Left forelimb (tissue), 1 donor: ENCODE results near the gene AP5B1.

Source experiments
- DNase-seq: peaks from one replicate; pipeline ENCODE4 v3.0.0-alpha.2; 2018; ENCODE audit warnings: low spot score

AP5B1 gene

DNA sequence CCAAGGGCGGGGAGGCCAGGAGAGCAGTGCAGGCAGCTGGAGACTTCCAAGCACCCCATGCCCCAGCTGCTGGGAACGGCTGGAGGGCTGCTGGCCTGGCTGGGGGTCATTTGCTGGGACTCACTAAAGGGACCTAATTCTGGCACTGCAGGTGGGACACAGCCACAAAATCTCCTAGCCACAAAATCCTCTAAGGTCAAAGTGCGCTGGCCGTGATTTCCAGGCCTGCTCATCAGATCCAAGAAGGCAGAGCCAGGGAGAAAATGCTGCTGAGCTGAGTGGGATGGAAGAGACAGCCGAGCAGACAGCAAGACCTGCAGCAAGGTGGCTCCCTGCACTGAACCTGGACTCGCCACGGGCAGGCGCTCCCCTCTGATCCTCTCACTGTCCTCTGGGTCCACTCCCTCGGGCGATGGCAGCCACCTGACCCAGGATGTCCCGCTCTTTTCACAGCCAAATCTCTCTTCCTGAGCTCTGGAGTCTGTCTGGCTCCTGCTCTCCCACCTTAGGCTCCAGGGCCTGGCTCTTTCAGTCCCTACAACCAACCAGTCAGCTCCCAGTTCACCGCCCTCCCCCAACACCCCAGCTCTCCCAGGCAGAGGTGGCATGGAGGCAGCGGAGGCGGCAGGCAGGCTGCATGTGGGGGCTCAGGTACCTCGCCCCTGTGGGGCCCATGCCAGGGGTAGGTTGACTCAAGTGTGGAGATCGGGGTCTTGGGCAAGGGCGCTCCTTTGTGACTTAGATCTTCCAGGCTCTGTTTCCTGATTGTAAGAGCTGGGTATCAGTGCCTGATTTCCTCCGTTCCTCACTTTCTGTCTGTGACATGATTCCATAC is 20.6 kb upstream of the AP5B1 start:
- no peak for DNase-seq

DNA sequence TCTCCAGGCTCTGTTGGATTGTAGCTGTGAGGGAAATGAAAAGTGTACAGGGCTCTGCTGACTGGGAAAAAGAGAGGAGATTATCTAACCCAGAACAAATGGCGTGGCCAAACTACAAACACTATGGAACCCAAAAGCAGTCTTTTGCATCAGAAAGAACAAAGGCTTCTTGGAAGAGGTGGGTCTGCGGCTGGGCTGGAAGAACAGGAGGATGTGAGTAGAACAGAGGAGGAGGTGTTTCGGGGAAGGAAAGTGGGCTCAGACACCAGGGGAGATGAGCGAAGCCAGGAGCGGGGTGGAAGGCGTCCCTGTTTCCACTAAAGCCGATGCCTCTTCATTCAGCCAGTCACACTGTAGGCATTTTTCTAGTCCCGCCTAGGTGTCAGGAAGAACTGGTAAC is 18.1 kb upstream of the AP5B1 start:
- DNase-seq, result no peak

DNA sequence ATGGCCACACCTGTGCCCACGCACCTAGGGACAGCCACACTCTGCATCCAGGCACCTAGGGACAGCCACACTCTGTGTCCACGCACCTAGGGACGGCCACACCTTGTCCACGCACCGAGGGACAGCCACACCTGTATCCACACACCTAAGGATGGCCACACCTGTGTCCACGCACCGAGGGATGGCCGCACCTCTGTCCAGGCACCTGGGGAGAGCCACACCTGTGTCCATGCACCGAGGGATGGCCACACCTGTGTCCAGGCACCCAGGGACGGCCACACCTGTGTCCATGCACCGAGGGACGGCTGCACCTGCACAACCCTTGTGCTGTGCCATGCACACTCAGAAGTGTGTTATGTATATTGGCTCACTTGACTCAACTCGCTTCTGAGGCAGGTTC is 16.9 kb upstream of the AP5B1 start:
- DNase-seq, result no peak

DNA sequence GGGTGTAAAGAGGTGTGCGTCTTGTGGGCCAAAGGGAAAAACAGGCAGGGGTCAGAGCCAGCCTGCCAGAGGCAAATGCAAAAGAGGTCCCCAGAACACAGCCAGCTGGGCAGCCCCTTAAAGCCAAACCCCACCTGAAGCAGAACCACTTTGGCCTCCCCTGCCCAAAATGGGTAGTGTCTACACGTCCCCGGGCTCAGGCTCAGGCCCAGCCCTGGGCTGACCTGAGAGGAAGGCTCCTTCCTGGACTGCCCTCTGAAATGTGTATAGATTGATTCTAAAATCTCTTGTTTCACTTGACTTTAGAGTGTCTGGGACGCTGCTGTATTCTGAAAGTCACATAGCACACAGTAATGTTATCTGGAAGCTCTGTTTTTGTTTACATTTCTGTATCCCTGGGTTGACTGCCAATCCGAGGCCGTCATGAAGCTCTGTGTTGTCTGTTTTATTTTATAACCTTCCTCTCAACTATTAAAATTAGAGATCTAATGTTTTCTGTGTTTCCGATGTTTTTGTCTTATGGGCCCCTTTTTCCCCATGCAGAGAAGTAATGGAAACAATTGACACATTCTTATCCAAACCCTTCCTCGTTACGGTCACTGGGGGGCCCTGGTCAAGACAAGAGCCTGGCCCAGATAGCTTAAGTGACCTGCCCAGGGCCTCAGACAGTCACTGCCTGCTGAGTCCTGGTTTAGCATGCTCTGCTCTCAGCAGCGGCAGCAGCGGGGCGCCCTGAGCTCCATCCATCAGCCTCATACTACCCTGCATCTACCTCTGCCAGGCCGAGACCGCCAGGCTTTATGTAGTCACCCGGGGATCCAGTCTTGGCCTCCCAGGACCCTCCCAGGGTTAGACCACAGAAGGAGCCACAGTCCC is 16.2 kb upstream of the AP5B1 start:
- no peak for DNase-seq

DNA sequence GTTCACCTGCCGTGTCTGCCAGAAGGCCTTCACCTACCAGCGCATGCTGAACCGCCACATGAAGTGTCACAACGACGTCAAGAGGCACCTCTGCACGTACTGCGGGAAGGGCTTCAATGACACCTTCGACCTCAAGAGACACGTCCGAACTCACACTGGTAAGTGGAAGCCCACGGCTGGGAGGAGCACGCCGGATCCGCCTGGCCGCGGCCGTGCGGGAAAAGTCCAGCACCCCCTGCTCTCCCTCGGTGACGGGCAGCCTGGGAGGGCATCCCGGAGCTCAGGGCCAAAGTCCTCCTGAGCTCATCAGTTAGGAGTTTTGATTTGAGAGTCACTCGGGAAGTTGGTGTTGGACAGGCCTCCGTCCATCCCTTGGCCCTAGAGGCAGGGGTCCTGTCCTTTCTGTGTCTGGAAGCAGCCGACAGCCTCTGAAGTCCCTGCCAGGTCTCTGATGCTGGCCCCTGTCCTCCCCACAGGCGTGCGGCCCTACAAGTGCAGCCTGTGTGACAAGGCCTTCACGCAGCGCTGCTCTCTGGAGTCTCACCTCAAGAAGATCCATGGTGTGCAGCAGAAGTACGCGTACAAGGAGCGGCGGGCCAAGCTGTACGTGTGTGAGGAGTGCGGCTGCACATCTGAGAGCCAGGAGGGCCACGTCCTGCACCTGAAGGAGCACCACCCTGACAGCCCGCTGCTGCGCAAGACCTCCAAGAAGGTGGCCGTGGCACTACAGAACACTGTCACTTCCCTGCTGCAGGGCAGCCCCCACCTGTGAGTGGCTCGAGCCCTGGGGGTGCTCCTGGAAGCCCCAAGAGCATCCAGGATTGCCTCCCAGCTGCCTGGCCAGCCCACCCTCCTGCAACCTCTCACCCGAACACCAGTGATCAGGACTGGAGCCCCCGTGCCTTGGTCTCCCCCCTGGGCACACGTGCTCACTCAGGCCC is 14.1 kb upstream of the AP5B1 start:
- DNase-seq, result no peak

DNA sequence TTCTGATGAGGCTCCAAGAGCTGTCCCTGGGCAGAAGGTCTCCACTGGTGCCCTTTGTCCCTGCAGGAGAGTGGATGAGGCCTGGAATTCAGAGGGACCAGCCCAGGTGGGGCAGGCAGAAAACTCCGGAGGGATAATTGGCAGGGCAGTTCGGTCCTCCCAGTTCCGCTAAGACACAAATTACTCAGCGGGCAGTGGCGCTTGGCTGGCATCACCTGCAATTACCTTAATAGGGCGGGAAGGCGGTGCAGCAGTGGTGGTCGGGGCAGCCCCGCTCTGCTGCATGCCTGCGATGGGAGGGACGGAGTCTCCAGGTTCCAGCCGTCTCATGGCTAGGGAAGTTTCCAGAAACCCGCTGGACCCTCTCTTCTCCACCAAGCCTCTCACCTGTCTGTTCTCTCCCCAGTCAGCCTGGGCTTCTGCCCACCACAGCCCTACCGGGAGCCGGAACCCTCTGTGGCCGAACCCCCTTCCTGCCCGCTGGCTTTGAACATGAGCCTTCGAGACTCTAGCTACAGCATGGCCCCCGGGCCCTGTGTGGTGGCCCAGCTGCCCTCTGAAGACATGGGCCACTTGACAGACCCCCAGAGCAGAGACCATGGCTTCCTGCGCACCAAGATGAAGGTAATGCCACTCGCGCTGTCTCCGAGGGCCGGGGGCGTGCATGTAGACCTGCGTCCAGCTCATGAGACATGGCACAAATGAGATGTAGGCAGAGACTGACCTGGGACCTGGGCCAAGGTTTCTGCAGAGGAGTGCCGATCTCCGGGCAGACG is 13.0 kb upstream of the AP5B1 start:
- DNase-seq, result no peak

DNA sequence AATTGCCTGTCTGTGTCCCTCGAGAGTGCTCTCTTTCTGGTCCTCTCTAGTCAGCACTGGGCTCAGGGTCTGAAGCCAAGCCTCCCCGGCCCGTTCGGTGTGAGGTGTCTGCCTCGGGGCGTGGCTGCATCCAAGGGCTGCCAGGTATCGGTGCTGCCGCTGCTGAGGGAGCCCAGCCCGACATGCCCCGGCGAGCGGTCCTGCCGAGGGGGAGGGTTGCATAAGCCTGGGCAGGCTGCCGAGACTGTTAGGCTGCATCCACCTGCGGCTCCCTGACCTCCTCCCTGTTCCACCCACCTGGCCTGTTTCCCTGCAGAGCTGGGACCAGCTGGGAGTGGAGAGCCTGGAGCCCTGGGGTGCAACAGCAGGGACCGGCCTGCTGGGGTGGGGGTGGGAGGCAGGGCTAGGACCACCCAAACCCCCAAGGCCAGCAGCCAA is 12.4 kb upstream of the AP5B1 start:
- DNase-seq, result no peak

DNA sequence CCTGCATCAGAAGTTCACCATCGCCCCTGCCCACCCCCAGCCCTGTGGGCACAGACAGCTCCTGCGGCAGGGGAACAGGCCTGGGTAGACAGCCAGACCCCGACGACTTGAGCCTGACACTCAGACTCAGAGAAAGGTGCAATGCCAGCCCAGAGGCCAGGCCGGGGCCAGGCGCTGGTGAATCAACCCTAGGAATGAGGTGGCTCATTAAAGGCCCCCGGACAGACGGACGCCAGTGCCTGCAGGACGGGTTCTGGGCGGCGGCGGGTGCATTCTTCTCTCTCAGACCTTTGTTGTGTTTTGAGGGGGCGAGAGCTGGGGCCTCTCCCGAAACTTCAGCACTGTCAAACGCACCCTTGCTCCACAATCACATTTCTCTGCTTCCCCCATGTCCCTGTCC is 11.7 kb upstream of the AP5B1 start:
- no peak for DNase-seq

DNA sequence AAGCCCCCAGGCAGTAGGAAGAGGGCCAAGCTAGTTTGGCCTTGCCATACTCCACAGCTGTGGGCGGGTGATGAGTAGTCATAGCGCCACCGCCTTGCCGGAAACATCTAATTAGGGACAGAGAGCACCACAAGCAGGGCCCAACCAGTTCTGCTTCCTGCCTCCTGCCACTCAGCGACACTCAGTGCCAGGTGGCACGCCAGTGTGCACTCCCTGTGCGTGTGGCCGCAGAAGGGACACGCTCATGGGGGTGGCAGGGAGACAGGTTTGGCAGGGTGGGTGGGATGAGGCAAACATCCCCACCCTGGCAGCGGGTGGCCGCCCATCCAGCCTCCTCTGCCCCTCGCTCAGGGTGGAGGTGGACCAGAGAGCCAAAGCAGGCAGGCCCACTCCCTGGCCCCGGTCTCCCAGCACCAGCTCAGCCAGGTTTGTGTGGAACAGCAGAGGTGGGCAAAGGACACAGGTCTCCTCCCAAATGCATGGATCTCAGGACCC is 11.0 kb upstream of the AP5B1 start:
- DNase-seq, result no peak

DNA sequence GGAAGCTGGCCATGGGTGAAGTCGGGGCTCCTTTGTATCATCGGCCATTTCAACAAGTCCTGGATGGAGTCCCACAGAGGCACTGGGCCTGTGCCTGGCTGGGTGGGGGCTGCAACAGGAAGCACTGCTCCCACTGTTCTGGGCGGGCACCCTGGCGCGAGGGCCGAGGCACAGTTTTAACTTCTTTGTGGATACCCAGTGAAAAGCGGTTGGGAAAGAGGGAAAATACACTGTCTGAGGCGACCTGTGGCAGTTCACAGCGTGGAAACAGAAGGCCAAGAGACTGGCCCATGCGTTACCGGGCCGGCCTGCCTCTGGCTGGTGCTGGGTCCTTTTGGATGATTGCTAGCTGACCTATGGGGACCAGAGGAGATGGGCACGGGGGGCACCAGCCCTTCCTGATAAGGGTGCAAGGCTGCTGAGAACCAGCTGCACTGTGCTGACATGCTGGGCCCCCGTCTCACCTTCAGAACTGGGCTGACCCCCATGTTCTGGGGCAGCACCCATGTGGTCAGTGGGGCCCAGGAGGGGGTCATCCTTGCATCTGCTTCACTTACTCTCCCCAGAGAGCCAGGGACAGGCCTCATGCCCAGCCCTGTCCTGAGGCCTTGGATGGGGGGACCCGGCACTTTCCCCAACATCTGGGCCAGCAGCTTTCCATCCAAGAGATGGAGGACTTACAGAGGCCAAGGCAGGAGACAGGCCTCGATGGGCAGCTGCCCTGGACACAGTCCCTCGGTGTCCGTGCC is 10.3 kb upstream of the AP5B1 start:
- no peak for DNase-seq

DNA sequence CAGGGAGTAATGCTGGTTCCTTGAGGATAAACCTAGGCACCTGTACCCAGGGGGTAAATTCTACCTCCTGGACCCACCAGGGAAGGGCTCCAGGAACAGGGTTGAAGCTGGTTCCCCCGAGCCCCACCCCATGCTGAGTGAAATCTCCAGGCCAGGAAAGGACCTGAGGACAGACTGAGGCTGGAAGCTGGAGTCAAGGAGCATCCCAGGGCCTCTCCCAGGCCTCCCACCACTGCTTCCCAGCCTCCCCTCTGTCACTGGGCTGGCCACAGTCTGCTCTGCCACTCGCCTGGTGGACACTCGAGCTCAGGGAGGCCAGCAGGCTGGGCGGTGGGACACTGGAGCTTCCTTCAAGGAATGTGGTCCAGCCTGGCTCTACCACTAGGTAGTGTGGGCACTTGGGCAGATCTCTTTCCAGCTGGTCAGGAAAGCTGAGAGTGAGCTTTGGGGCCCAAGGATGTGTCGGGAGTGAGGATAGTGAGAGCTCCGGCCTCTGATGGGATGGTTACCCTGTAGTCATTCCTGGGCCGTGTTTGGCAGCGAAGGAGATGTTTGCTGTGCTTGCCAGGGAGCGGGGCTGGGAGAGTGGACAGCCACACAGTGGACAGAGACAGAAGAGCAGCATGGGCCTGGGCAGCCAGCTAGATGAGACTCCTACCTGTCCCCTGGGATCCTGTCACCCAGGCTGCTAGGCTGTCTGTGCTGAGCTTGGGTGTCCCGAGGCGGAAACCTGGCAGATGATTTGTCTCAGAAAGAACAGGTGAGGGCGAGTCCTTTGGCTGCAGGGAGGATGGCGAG is 9.5 kb upstream of the AP5B1 start:
- DNase-seq, result no peak

DNA sequence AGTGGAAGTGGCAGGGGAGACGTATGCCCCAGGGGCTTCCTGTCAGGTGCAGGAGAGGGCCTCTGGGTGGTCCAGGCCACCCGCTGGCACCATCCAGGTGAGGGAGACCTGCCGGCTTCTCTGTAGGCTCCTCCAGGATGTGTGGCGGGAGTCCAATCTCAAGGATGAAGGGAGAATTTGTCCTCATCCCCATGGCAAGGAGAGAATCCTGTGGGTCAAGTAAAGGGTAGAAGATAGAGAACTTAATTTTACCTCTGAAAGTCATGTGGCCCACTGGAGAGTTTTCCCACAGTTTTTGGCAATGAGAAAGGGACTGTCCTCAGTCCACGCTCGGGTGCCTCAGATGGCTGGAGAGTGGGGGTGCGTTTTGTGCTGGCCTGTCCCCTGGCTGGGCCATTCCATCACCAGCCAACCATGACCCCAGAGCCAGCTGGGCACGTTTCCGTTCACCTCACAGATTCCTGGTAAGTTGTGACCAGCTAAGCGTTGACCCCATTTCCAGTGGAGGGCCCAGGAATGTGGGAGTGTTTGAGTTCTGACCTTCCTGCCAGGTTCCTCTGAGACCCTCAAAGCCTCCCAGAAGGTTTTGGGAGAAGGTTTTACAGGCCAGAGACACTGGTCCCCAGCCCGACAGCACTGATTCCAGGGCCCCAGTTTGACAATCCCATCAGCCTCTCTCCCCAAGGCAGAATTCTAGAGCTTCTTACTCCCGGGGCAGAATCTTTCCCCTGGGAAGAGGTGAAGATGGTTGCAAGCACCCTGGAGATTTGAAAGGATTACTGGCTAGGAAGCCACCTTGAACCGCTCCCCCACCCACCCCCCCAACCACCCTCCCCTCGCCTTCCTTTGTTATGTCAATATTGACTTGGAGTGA is 8.7 kb upstream of the AP5B1 start:
- DNase-seq, result no peak

DNA sequence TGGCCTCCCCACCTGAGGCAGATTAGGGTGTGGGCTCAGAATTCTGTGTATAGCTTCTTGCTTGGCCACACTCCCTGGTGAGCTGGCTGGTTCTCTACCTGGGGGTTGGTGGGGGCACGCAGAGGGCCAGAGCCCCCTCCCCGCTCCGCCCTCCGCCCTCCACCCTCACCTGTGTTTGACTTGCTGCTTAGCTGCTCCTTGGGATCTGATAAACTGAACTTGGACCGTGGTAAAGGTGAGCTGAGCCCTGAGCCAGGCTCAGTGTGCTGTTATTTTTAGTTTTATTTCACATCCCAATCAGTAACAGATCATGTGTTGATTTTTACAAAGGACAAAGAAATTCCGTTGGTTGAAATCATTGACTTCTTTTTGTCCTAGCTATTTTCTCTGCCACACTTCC is 8.0 kb upstream of the AP5B1 start:
- DNase-seq, result no peak

DNA sequence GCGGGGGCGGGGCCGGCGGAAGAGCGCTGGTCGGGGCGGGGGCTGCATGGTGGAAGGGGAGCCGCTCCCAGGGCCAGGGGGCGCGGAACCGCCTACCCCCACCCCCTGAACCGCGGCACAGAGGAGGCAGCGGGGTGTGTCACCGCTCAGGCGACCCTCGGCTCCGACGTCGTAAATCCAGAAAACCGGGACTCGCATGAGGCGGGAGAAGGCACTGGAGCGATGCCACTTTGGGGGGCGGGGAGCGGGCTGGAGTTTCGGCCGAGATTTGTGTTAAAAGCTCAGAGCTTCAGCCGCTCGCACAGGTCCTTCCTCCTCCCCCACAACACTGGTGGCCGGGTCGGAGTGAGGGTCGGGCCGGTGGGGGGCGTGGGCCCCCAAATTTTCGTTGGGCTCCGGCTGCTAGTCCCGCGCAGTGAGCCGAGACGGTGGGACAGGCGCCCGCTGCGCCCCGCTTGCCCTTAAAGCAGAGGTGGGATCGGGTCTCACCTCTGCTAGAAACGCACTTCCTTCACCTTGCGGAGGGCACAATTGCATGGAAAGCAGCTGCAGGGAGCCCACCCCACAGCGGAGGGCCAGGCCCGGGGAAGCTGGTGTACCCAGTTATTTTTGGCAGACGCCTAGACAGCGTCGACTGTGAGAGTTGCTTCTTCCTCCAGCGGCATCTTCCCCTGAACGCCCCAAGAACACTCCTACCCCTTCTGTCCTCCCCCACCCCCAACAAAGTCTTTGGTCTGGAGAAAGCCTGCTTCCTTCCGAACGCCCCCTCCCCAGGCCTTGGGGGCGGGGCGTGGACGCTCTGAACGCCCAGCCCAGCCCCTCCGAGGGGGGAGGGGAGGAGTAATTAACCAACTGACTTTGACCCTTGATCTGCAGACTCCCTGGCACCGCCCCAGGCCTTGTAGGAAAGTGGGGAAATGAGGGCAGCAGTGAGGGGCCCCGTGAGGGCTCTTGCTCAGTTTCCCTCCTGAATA is 7.2 kb upstream of the AP5B1 start:
- peak; percentile 66 for DNase-seq

DNA sequence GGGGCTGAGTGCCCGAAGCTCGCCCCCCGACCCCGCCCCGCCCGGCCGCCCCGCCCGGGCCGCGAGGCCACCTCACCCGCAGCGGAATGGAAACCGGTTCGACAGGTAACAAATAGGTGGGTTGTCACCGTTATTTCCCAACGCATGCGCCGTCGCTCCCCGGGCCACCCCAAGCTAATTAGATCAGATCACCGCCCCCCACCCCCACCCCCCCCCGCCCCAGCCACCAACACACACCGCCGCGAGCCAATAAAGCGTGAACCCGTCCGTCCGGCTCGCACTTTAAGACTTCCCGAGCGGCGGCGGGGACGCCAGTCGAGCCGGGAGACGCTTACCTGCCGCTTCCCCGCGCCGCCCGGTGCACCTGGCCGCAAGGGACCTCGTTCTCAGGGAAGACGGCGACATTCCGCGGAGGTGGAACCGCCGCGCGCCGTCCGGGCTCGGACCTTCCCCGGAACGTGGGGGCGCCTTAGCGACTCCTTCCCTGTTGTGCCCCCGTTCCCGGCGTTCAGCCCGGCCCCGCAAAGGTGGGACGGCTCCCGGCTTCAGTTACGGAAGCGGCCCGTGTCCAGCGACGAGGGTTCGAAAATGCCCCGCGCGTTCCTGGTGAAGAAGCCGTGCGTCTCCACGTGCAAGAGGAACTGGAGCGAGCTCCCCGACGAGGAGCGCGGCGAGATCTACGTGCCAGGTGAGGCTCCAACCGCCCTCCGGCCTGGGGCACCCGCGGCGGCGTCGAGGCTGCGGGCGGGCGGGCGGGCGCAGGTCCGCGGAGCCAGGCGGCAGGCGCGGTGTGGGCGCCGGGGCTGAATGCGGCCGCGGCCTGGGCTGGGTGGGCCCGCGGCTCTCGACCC is 6.2 kb upstream of the AP5B1 start, which contains the start of gene OVOL1:
Gene OVOL1, plus strand, starts transcription at position 278 of the 851 bp plus-strand sequence. Its CDS starts 311 bp downstream, at position 589.
- DNase-seq, result peak; percentile 57
